M059J (cell line): ENCODE data around the gene LRRC8C. TPM values are rescaled to one million over a fixed set of nuclear protein-coding genes. Genes with fewer than 3 reads are reported as not detected.

Source experiments
- DNase-seq: peaks from one replicate; pipeline ENCODE4 v3.0.0-alpha.2; 2012; ENCODE audit warnings: low read depth
- total RNA-seq: library from RNA; depleted of rRNA; stranded (reverse); fragments of >200 nt; shearing (Covaris generic); gene quantifications from 2 replicates; pipeline ENCODE4 v1.2.3, GENCODE V29; 2014

LRRC8C gene
- total RNA-seq, 1 experiment from 2014 or later = 6.1 TPM

GRCh38 chr1:89732643-89733222, 99.8 kb downstream of the LRRC8C start:
- no peak for DNase-seq

GRCh38 chr1:89733748-89734147, 100.8 kb downstream of the LRRC8C start:
- no peak for DNase-seq

- no peak for DNase-seq
These were observed 101.5 kb downstream of the LRRC8C start for GRCh38 chr1:89734442-89734841.

- no peak for DNase-seq
These were observed 102.6 kb downstream of the LRRC8C start for GRCh38 chr1:89735479-89735878.

GRCh38 chr1:89736937-89737733, 104.2 kb downstream of the LRRC8C start:
- no peak for DNase-seq

GRCh38 chr1:89737985-89738510, 105.1 kb downstream of the LRRC8C start:
- peak; percentile 46 for DNase-seq

GRCh38 chr1:89739013-89739843, 106.3 kb downstream of the LRRC8C start:
- DNase-seq = peak; percentile 69

GRCh38 chr1:89739844-89740216, 106.9 kb downstream of the LRRC8C start:
- no peak for DNase-seq

- no peak for DNase-seq
These were observed 110.9 kb downstream of the LRRC8C start for GRCh38 chr1:89743788-89744187.

GRCh38 chr1:89746424-89747149, 113.7 kb downstream of the LRRC8C start:
- DNase-seq = no peak

- no peak for DNase-seq
These were observed 120.8 kb downstream of the LRRC8C start for GRCh38 chr1:89753761-89754160.

GRCh38 chr1:89754518-89754917, 121.6 kb downstream of the LRRC8C start:
- no peak for DNase-seq

- DNase-seq = peak; percentile 12
These were observed 122.7 kb downstream of the LRRC8C start for GRCh38 chr1:89755591-89755990.

- peak; percentile 17 for DNase-seq
These were observed 124.6 kb downstream of the LRRC8C start for GRCh38 chr1:89757532-89757931.

GRCh38 chr1:89758156-89758555, 125.2 kb downstream of the LRRC8C start:
- DNase-seq = no peak

- no peak for DNase-seq
These were observed 126.1 kb downstream of the LRRC8C start for GRCh38 chr1:89759036-89759435.

GRCh38 chr1:89760496-89760895, 127.6 kb downstream of the LRRC8C start:
- no peak for DNase-seq

GRCh38 chr1:89761338-89761737, 128.4 kb downstream of the LRRC8C start:
- no peak for DNase-seq

GRCh38 chr1:89761901-89762300, 129.0 kb downstream of the LRRC8C start:
- peak; percentile 71 for DNase-seq

GRCh38 chr1:89762386-89762778, 129.5 kb downstream of the LRRC8C start:
- no peak for DNase-seq

GRCh38 chr1:89762779-89763648, 130.1 kb downstream of the LRRC8C start:
- DNase-seq = peak; percentile 77
